IPS-18c (cell line): ENCODE data around the gene PRSS21.

Experiments used
- H3K4me3 ChIP-seq: 2 replicates; pipeline ENCODE4 v1.7.0; 2013; ENCODE audit warnings: low read depth, mild to moderate bottlenecking, low read length, moderate library complexity; ENCODE audit not compliant: insufficient read depth
- H3K9me3 ChIP-seq: one replicate; pipeline ENCODE4 v1.6.1; 2013; ENCODE audit warnings: mild to moderate bottlenecking, low read length, moderate library complexity; ENCODE audit not compliant: control insufficient read depth, insufficient read depth

Gene PRSS21

GRCh38 chr16:2846511-2847310, 29.7 kb downstream of the PRSS21 start:
- peaks cover 2% of the 10 kb centered on the region for H3K9me3 ChIP-seq
- no peak overlapping the region for H3K4me3 ChIP-seq

- Histone ChIP-seq H3K9me3 (no peaks in the 10 kb centered on the region), H3K4me3 (no peak overlapping the region)
These were observed 32.1 kb downstream of the PRSS21 start for GRCh38 chr16:2848933-2849725.

GRCh38 chr16:2852003-2852730, 35.1 kb downstream of the PRSS21 start:
- no peak overlapping the region for H3K4me3 ChIP-seq

GRCh38 chr16:2852731-2853507, 35.9 kb downstream of the PRSS21 start:
- H3K9me3 ChIP-seq, result no peaks in the 10 kb centered on the region
- no peak overlapping the region for H3K4me3 ChIP-seq

More at GRCh38 chr16:2852003-2852730, 35.1 kb downstream of the PRSS21 start:
- H3K9me3 ChIP-seq, result no peaks in the 10 kb centered on the region

GRCh38 chr16:2853531-2854073, 36.6 kb downstream of the PRSS21 start:
- Histone ChIP-seq H3K4me3 (no peak overlapping the region), H3K9me3 (no peaks in the 10 kb centered on the region)

GRCh38 chr16:2854700-2855309, 37.8 kb downstream of the PRSS21 start:
- no peak overlapping the region for H3K4me3 ChIP-seq
- H3K9me3 ChIP-seq, result no peaks in the 10 kb centered on the region

- H3K4me3 ChIP-seq, result no peak overlapping the region
- H3K9me3 ChIP-seq, result no peaks in the 10 kb centered on the region
These were observed 38.5 kb downstream of the PRSS21 start for GRCh38 chr16:2855536-2855935.

- H3K9me3 ChIP-seq, result no peaks in the 10 kb centered on the region
- no peak overlapping the region for H3K4me3 ChIP-seq
These were observed 39.1 kb downstream of the PRSS21 start for GRCh38 chr16:2856061-2856670.

GRCh38 chr16:2856686-2857450, 39.8 kb downstream of the PRSS21 start:
- Histone ChIP-seq H3K4me3 (no peak overlapping the region), H3K9me3 (no peaks in the 10 kb centered on the region)

GRCh38 chr16:2857451-2858244, 40.6 kb downstream of the PRSS21 start, which contains the start of gene PRSS22:
PRSS22 (minus strand) TSS chr16:2858170; CDS start chr16:2858104, 66 bp downstream.
- Histone ChIP-seq H3K9me3 (no peaks in the 10 kb centered on the region), H3K4me3 (peak within 1 kb of the TSS; percentile 38)

GRCh38 chr16:2858245-2859025, 41.4 kb downstream of the PRSS21 start:
- Histone ChIP-seq H3K4me3 (peak overlapping the region; percentile 38), H3K9me3 (no peaks in the 10 kb centered on the region)

- no peak overlapping the region for H3K4me3 ChIP-seq
- no peaks in the 10 kb centered on the region for H3K9me3 ChIP-seq
These were observed 42.7 kb downstream of the PRSS21 start for GRCh38 chr16:2859686-2860265.

- no peak overlapping the region for H3K4me3 ChIP-seq
- no peaks in the 10 kb centered on the region for H3K9me3 ChIP-seq
These were observed 44.0 kb downstream of the PRSS21 start for GRCh38 chr16:2860826-2861567.
